Kidney (tissue), 14 donors: ENCODE measurements around the gene PTPRM. TPM values are rescaled to one million over a fixed set of nuclear protein-coding genes. Genes with fewer than 3 reads are reported as not detected.

ENCODE experiments used
- DNase-seq, 5 donors: peaks; one replicate each; pipeline ENCODE4 v3.0.0-alpha.2; 2013 to 2020
- FAIRE-seq: peaks from 2 replicates; lab custom pipeline; 2012; peaks lifted over from hg19 to GRCh38; lab: Jason Lieb, UNC
- H3K27ac ChIP-seq, 2 donors: one replicate each; pipeline ENCODE4 v1.7.0; 2013; ENCODE audit warnings: low read depth in 2 of 2, low read length in 2 of 2, inconsistent platforms in 1 of 2
- H3K27me3 ChIP-seq: one replicate; pipeline ENCODE4 v1.7.1; 2013; ENCODE audit warnings: low read length, inconsistent platforms; ENCODE audit not compliant: control insufficient read depth, insufficient read depth
- H3K36me3 ChIP-seq, 3 donors: one replicate each; pipeline versions ENCODE4 v1.7.0 to v1.7.1; 2013; ENCODE audit warnings: low read length in 3 of 3, control low read depth in 1 of 3, inconsistent platforms in 1 of 3; ENCODE audit not compliant: insufficient read depth in 3 of 3, control insufficient read depth in 2 of 3
- H3K4me1 ChIP-seq, 3 donors: one replicate each; pipeline versions ENCODE4 v1.7.0 to v1.7.1; 2013; ENCODE audit warnings: low read length in 3 of 3, inconsistent platforms in 1 of 3, low read depth in 1 of 3; ENCODE audit not compliant: control insufficient read depth in 2 of 3, insufficient read depth in 2 of 3
- H3K4me3 ChIP-seq, 3 donors: one replicate each; pipeline versions ENCODE4 v1.7.0 to v1.8.1; 2013; ENCODE audit warnings: low read length in 3 of 3, control low read depth in 1 of 3, inconsistent platforms in 1 of 3
- H3K9ac ChIP-seq, 3 donors: one replicate each; pipeline versions ENCODE4 v1.7.0 to v1.7.1; 2013; ENCODE audit warnings: low read length in 3 of 3, control low read depth in 1 of 3, inconsistent platforms in 1 of 3
- H3K9me3 ChIP-seq, 3 donors: one replicate each; pipeline versions ENCODE4 v1.7.0 to v1.7.1; 2013; ENCODE audit warnings: low read length in 3 of 3, control low read depth in 1 of 3, inconsistent platforms in 1 of 3; ENCODE audit not compliant: control insufficient read depth in 2 of 3, insufficient read depth in 1 of 3
- CTCF ChIP-seq: IDR thresholded peaks from 3 replicates; pipeline ENCODE4 v1.5.1; 2012; ENCODE audit warnings: mild to moderate bottlenecking, moderate library complexity, borderline replicate concordance; ENCODE audit not compliant: insufficient read depth; ENCODE audit errors: extremely low read depth
- intact Hi-C: fragments of 100-400 bp; cut with DNase I; formaldehyde crosslinking; loops from one replicate; pipeline ENCODE4 v1.11.1; 2022
- polyA plus RNA-seq: library from polyadenylated mRNA; stranded (reverse); fragments of 350-450 nt; fragmentation: Illumina TruSeq; extraction: RNeasy Lipid Tissue Mini Kit (QIAGEN cat#74804); gene quantifications from one replicate; pipeline ENCODE4 v1.2.3, GENCODE V29; 2014; ENCODE audit warnings: low read depth, low replicate concordance; ENCODE audit not compliant: insufficient read depth
- total RNA-seq: library from RNA; stranded (reverse); fragmentation: NEBNext Ultra II Directional; extraction: Animal tissue kit (Norgen Biotek cat#: 25700); gene quantifications from one replicate; pipeline ENCODE4 v1.2.1, GENCODE V29; 2021
- donor health status: control.
- donor health status: control.
- donor health status: control.
- donor health status: control.
- donor health status: control.
- donor health status: DM: yes; HTN: yes; CAD: no.
- donor health status: Normal renal cell carcinoma (clear cell type).

PTPRM gene
- total and polyA plus RNA-seq, 2 donors from 2014 or later = 52.4 to 98.9 TPM

DNA sequence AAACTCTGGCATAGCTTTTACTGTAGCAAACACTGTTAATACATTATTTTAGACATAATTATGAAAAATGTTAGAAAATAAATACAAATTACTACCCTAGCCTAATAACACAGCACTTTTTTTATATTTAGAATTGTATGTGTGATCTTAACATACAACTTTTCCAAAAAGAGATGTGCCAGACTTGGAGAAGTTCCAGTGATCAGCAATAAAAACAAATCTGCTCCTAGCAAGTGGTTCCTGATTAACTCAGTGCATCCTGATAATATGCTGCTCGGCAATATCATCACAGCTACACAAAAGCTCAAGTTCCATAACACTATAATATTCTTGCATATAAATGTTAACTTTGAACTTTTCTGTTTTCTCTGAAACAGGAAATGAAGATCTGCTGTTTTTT lies 22.4 kb upstream of the PTPRM start:
- no peak for FAIRE-seq
- H3K9ac ChIP-seq = no peak overlapping the region

DNA sequence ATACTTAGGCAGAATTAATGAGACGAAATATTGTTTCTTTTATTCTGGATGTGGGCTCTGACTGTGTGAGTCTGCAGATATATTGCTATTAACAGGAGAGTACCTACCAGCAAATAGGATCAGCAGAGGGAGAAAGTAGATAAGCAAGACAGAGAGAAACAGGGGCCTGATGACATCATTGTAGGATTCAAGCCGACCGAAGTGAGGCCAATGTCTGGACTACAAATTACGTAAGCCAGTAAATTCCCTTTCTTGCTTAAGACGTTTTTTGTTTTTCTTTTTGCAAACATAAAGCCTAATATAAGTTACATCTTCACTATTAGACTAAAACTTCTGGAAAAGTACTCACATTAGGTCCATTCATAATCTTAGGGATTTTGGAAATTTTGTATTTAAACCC lies 21.4 kb upstream of the PTPRM start:
- no peak overlapping the region for H3K4me3 ChIP-seq
- TF ChIP-seq CTCF = no peak
- no peaks in the 10 kb centered on the region for H3K4me1 ChIP-seq
- H3K36me3 ChIP-seq = no peaks in the 10 kb centered on the region
- H3K9ac ChIP-seq = no peak overlapping the region
- no peak for DNase-seq
- H3K27me3 ChIP-seq = no peaks in the 10 kb centered on the region
- FAIRE-seq = no peak
- no peak overlapping the region for H3K27ac ChIP-seq
- H3K9me3 ChIP-seq = no peaks in the 10 kb centered on the region
- intact Hi-C loops = no loop called here

More for the DNA sequence above, 22.4 kb upstream of the PTPRM start:
- H3K27ac ChIP-seq = no peak overlapping the region
- no peak for TF ChIP-seq CTCF
- no peaks in the 10 kb centered on the region for H3K9me3 ChIP-seq
- H3K4me3 ChIP-seq = no peak overlapping the region
- no peak for DNase-seq
- intact Hi-C loops = no loop called here
- H3K27me3 ChIP-seq = no peaks in the 10 kb centered on the region
- H3K4me1 ChIP-seq = no peaks in the 10 kb centered on the region
- no peaks in the 10 kb centered on the region for H3K36me3 ChIP-seq

- no peak overlapping the region for H3K27ac ChIP-seq
- no peaks in the 10 kb centered on the region for H3K27me3 ChIP-seq
Measured at GRCh38 chr18:7548221-7548620, 18.9 kb upstream of the PTPRM start.

More at GRCh38 chr18:7548221-7548620, 18.9 kb upstream of the PTPRM start:
- intact Hi-C loops = no loop called here
- no peaks in the 10 kb centered on the region for H3K4me1 ChIP-seq
- no peaks in the 10 kb centered on the region for H3K9me3 ChIP-seq
- H3K9ac ChIP-seq = no peak overlapping the region
- DNase-seq (no peak), FAIRE-seq (no peak)
- no peaks in the 10 kb centered on the region for H3K36me3 ChIP-seq
- TF ChIP-seq CTCF = no peak
- no peak overlapping the region for H3K4me3 ChIP-seq
